ENCODE data around the gene ASB13.
A peak's percentile ranks its signal among the peaks of the same experiment; 100 is the strongest.
"Not testable (repeated sequence)": the region's sequence is repeated elsewhere in the genome, so short reads cannot be mapped to it uniquely, and the experiment has no call there.

ASB13 gene

GRCh38 chr10:5603848-5604170 is 62.6 kb downstream of the ASB13 start:
- DNase-seq: peak; percentile 36

- no peak for DNase-seq
These were observed 63.1 kb downstream of the ASB13 start for GRCh38 chr10:5603091-5603847.

- DNase-seq: no peak
These were observed 64.4 kb downstream of the ASB13 start for GRCh38 chr10:5601826-5602495.

- peak; percentile 49 for DNase-seq
These were observed 65.5 kb downstream of the ASB13 start for GRCh38 chr10:5600908-5601307.

- DNase-seq: no peak
These were observed 66.5 kb downstream of the ASB13 start for GRCh38 chr10:5599613-5600520.

- no peak for DNase-seq
These were observed 68.2 kb downstream of the ASB13 start for GRCh38 chr10:5598085-5598690.

- peak; percentile 95 for DNase-seq
These were observed 69.6 kb downstream of the ASB13 start for GRCh38 chr10:5596611-5597341.

- peak; percentile 96 for DNase-seq
These were observed 70.4 kb downstream of the ASB13 start for GRCh38 chr10:5595994-5596471.

- DNase-seq: no peak
These were observed 70.8 kb downstream of the ASB13 start for GRCh38 chr10:5595591-5595990.

GRCh38 chr10:5595095-5595494 is 71.3 kb downstream of the ASB13 start:
- DNase-seq: no peak

- peak; percentile 98 for DNase-seq
These were observed 71.9 kb downstream of the ASB13 start for GRCh38 chr10:5594271-5595049.

GRCh38 chr10:5593347-5593746 is 73.0 kb downstream of the ASB13 start:
- not testable (repeated sequence) for DNase-seq

- DNase-seq: no peak
These were observed 74.3 kb downstream of the ASB13 start for GRCh38 chr10:5592070-5592469.

GRCh38 chr10:5591336-5591824 is 75.0 kb downstream of the ASB13 start:
- peak; percentile 65 for DNase-seq

GRCh38 chr10:5590816-5591215 is 75.6 kb downstream of the ASB13 start:
- DNase-seq: peak; percentile 59

- DNase-seq: peak; percentile 79
These were observed 76.5 kb downstream of the ASB13 start for GRCh38 chr10:5589661-5590511.

GRCh38 chr10:5589011-5589660 is 77.3 kb downstream of the ASB13 start:
- DNase-seq: peak; percentile 70
